Osteoblast (primary cell): ENCODE data around the gene PLCB4. TPM values are rescaled to one million over a fixed set of nuclear protein-coding genes. Genes with fewer than 3 reads are reported as not detected.

Experiments used
- DNase-seq: peaks from one replicate; pipeline ENCODE4 v3.0.0; 2011; ENCODE audit warnings: low spot score, mixed read lengths; ENCODE audit not compliant: insufficient read length; ENCODE audit errors: missing footprints
- H2AFZ ChIP-seq: 2 replicates; pipeline ENCODE4 v1.6.0; 2011; ENCODE audit warnings: mild to moderate bottlenecking, low read length
- H3K27ac ChIP-seq: 2 replicates; pipeline ENCODE4 v1.5.1; 2011; ENCODE audit warnings: mild to moderate bottlenecking, low read depth, low read length, moderate library complexity
- H3K27me3 ChIP-seq: 2 replicates; pipeline ENCODE4 v1.6.0; 2012; ENCODE audit warnings: mild to moderate bottlenecking, control low read depth, inconsistent platforms, low read length, moderate library complexity; ENCODE audit not compliant: insufficient read depth
- H3K36me3 ChIP-seq: 2 replicates; pipeline ENCODE4 v1.5.1; 2011; ENCODE audit warnings: mild to moderate bottlenecking, low read length, control low read depth, moderate library complexity; ENCODE audit not compliant: insufficient read depth
- H3K4me1 ChIP-seq: 2 replicates; pipeline ENCODE4 v1.5.1; 2011; ENCODE audit warnings: mild to moderate bottlenecking, low read length, control low read depth, moderate library complexity; ENCODE audit not compliant: insufficient read depth
- H3K4me2 ChIP-seq: 2 replicates; pipeline ENCODE4 v1.6.0; 2011; ENCODE audit warnings: mild to moderate bottlenecking, low read length; ENCODE audit not compliant: insufficient read depth
- H3K4me3 ChIP-seq: fragments of 200-600 bp; sonication (generic); 3 replicates; pipeline ENCODE4 v1.5.1; 2012; ENCODE audit warnings: mild to moderate bottlenecking, low read length, inconsistent platforms; ENCODE audit not compliant: insufficient read depth
- H3K79me2 ChIP-seq: 2 replicates; pipeline ENCODE4 v1.6.0; 2012; ENCODE audit warnings: mild to moderate bottlenecking, low read length, control low read depth, inconsistent platforms; ENCODE audit not compliant: insufficient read depth
- H3K9me3 ChIP-seq: 2 replicates; pipeline ENCODE4 v1.5.1; 2011; ENCODE audit warnings: low read depth, low read length, control low read depth
- H4K20me1 ChIP-seq: 2 replicates; pipeline ENCODE4 v1.6.0; 2012; ENCODE audit warnings: mild to moderate bottlenecking, low read length, control low read depth; ENCODE audit not compliant: insufficient read depth
- total RNA-seq: library from RNA; depleted of rRNA; stranded (reverse); fragments of >200 nt; gene quantifications from 2 replicates; pipeline ENCODE4 v1.2.3, GENCODE V29; 2012
- TF ChIP-seq, protein P1 (sequence below): IDR thresholded peaks from 2 replicates; pipeline ENCODE4 v1.5.1; 2011; ENCODE audit warnings: mild to moderate bottlenecking, low read depth, low read length, moderate library complexity; ENCODE audit errors: extremely low read depth

PLCB4 gene
- total RNA-seq, 1 donor = 13.0 TPM

DNA sequence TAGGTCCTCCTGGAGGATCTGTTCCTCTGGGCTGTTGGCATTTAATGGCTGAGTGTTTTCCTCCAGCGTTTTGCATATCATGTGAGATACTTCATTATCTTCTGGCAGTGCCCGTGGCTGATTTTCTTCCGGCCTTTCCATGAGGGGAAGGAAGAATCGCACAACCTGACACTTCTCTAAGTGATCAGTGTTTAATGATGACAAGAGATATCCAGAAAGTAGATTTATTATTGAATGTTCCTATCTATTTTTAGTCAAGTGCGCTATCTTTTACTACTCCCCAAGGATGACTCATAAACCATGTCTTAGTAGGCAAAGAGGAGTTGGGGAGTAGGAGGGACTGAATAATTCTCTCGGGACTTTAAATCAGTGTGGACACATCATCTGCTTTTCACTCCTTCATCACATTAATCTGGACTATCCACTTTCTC, 149.7 kb downstream of the PLCB4 start:
- TF ChIP-seq, protein P1, sequence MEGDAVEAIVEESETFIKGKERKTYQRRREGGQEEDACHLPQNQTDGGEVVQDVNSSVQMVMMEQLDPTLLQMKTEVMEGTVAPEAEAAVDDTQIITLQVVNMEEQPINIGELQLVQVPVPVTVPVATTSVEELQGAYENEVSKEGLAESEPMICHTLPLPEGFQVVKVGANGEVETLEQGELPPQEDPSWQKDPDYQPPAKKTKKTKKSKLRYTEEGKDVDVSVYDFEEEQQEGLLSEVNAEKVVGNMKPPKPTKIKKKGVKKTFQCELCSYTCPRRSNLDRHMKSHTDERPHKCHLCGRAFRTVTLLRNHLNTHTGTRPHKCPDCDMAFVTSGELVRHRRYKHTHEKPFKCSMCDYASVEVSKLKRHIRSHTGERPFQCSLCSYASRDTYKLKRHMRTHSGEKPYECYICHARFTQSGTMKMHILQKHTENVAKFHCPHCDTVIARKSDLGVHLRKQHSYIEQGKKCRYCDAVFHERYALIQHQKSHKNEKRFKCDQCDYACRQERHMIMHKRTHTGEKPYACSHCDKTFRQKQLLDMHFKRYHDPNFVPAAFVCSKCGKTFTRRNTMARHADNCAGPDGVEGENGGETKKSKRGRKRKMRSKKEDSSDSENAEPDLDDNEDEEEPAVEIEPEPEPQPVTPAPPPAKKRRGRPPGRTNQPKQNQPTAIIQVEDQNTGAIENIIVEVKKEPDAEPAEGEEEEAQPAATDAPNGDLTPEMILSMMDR = no peak
- Histone ChIP-seq H3K4me3 (no peak overlapping the region), H3K36me3 (no peaks in the 10 kb centered on the region), H3K4me2 (peak overlapping the region; percentile 17), H3K9me3 (no peaks in the 10 kb centered on the region), H3K27me3 (no peaks in the 10 kb centered on the region), H3K27ac (no peak overlapping the region), H2AFZ (no peak overlapping the region), H3K79me2 (peaks cover 11% of the 10 kb centered on the region), H4K20me1 (peaks cover 2% of the 10 kb centered on the region), H3K4me1 (peaks cover 37% of the 10 kb centered on the region)
- DNase-seq = peak; percentile 82

DNA sequence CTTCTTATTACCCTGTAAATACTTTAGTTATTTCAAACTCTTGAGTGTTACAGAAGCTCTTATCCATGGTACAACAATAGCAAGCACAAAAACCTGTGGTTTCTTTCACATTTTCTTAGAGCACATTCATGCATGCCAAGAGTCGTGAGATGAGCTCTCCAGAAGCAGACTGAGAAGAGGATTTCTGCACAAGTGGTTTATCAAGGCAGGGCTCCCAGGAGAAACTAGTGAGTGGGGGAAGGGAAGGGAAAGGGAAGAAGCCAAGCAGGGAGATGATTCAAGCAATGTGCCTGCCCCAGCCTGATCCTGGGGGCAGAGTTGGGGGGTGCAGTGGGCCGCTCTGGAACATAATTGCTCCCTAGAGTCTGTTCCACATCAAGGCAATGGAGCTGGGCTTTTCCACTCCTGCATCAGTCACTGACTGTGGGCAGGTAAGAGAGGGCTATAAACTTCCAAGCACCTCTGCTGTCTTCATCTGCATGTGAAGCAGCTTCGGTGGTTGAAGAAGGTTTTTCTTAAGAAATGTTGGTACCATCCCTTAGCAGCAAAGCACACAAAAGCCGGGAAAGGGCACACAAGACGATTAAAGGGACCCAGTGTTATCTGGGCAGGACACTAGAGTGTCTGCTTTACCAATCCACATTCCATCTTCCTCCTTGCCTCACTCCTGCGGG, 152.1 kb downstream of the PLCB4 start:
- peaks cover 2% of the 10 kb centered on the region for H3K79me2 ChIP-seq
- H3K4me2 ChIP-seq = peak overlapping the region; percentile 12
- no peak for DNase-seq
- no peaks in the 10 kb centered on the region for H3K27me3 ChIP-seq
- TF ChIP-seq, protein P1 = no peak
- no peaks in the 10 kb centered on the region for H3K9me3 ChIP-seq
- peak overlapping the region; percentile 1 for H3K27ac ChIP-seq
- no peak overlapping the region for H3K4me3 ChIP-seq
- peaks cover 24% of the 10 kb centered on the region for H3K4me1 ChIP-seq
- H3K36me3 ChIP-seq = no peaks in the 10 kb centered on the region
- no peaks in the 10 kb centered on the region for H4K20me1 ChIP-seq
- H2AFZ ChIP-seq = no peak overlapping the region

DNA sequence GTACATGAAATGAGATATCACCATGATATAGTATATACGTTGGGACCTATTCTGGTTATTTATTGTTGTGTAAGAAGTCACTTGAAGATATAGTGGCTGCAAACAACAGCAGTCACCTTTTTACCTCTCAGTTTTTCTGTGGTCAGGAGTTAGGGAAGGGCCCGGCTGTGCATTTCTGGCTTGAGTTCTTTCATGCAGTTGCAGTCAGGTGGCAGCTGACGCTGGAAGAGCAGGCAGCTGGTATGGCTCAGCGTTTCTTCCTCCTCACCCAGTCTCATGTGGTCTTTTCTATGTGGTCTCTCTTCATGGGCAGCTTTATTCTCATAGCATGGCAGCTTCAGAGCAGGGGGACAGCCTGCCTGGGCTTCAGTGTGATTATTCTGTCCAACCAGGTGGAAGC, 154.4 kb downstream of the PLCB4 start:
- no peak for DNase-seq
- Histone ChIP-seq H3K4me2 (no peak overlapping the region), H3K27ac (no peak overlapping the region), H3K79me2 (no peaks in the 10 kb centered on the region), H3K36me3 (no peaks in the 10 kb centered on the region), H3K27me3 (no peaks in the 10 kb centered on the region), H3K4me1 (peaks cover 23% of the 10 kb centered on the region), H2AFZ (no peak overlapping the region), H3K9me3 (no peaks in the 10 kb centered on the region), H4K20me1 (no peaks in the 10 kb centered on the region), H3K4me3 (no peak overlapping the region)
- TF ChIP-seq, protein P1 = no peak

DNA sequence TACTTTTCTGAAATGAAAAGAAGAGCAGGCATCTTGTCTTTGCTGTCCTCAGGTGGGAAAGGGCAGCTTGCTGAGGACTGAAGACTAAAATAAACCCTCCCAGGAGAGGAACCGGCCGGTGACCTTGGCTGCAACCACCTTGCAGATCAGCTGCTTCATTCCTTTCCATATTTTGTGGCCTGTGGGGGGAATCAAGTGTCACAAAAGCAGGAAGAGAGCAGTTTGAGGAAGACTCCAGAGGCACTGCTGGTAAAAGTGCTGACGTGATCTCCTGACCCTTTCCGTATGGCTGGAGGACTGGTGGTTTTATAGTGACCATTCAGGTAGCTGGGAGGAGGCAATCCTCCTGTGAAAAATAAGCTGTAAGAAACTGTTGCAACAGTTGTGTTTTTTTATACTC, 157.0 kb downstream of the PLCB4 start:
- Histone ChIP-seq H3K9me3 (no peaks in the 10 kb centered on the region), H3K4me1 (peaks cover 8% of the 10 kb centered on the region), H3K79me2 (peaks cover 2% of the 10 kb centered on the region), H4K20me1 (no peaks in the 10 kb centered on the region), H3K36me3 (no peaks in the 10 kb centered on the region), H2AFZ (no peak overlapping the region), H3K4me3 (no peak overlapping the region), H3K27ac (no peak overlapping the region), H3K27me3 (no peaks in the 10 kb centered on the region), H3K4me2 (no peak overlapping the region)
- TF ChIP-seq, protein P1 = no peak
- no peak for DNase-seq
